ENCODE measurements around the gene PRKAR2B.
"Not testable (repeated sequence)": the region's sequence is repeated elsewhere in the genome, so short reads cannot be mapped to it uniquely, and the experiment has no call there.

PRKAR2B gene

GRCh38 chr7:107037717-107038603 is 6.5 kb upstream of the PRKAR2B start:
- no peak for ATAC-seq
- TF ChIP-seq ZFP30 (CRISPR knock-in tag; IDR thresholded peaks at IDR 0.05) = no peak
- TF ChIP-seq CREB5 (CRISPR knock-in tag; IDR thresholded peaks at IDR 0.05; ENCODE audit: low read depth) = no peak
- no peak for TF ChIP-seq ISL1 (CRISPR knock-in tag; IDR thresholded peaks at IDR 0.05)
- TF ChIP-seq POU6F1 (CRISPR knock-in tag; IDR thresholded peaks at IDR 0.05; ENCODE audit: borderline replicate concordance, low read depth) = no peak
- TF ChIP-seq ZFP3 (CRISPR knock-in tag; IDR thresholded peaks at IDR 0.05) = no peak
- TF ChIP-seq RARB (CRISPR knock-in tag; IDR thresholded peaks at IDR 0.05) = no peak
- no peak for TF ChIP-seq GLIS3 (CRISPR knock-in tag; IDR thresholded peaks at IDR 0.05)
- TF ChIP-seq CSRNP3 (CRISPR knock-in tag; IDR thresholded peaks at IDR 0.05) = no peak
- TF ChIP-seq ESRRG (CRISPR knock-in tag; IDR thresholded peaks at IDR 0.05) = no peak
- no peak for TF ChIP-seq ZNF565 (CRISPR knock-in tag; conservative IDR thresholded peaks at IDR 0.05; ENCODE audit: low read depth)
- TF ChIP-seq SNAI2 (CRISPR knock-in tag; IDR thresholded peaks at IDR 0.05) = no peak
- TF ChIP-seq PATZ1 (CRISPR knock-in tag; IDR thresholded peaks at IDR 0.05; ENCODE audit: borderline replicate concordance) = no peak
- TF ChIP-seq TCF4 (CRISPR knock-in tag; IDR thresholded peaks at IDR 0.05; ENCODE audit: borderline replicate concordance) = no peak
- no peak for TF ChIP-seq ZC3H10 (CRISPR knock-in tag; IDR thresholded peaks at IDR 0.05)
- TF ChIP-seq ARNTL (CRISPR knock-in tag; IDR thresholded peaks at IDR 0.05; ENCODE audit: borderline replicate concordance, low read depth) = no peak
- no peak for TF ChIP-seq ZNF70 (CRISPR knock-in tag; IDR thresholded peaks at IDR 0.05)

- TF ChIP-seq CSRNP3 (CRISPR knock-in tag; IDR thresholded peaks at IDR 0.05) (no peak), TCF4 (CRISPR knock-in tag; IDR thresholded peaks at IDR 0.05; ENCODE audit: borderline replicate concordance) (no peak), ZNF565 (CRISPR knock-in tag; conservative IDR thresholded peaks at IDR 0.05; ENCODE audit: low read depth) (no peak)
- no peak for ATAC-seq
Measured at GRCh38 chr7:107039199-107039900, 5.2 kb upstream of the PRKAR2B start.

GRCh38 chr7:107041097-107041496 is 3.4 kb upstream of the PRKAR2B start:
- no peak for ATAC-seq
- no peak for TF ChIP-seq ZNF565 (CRISPR knock-in tag; conservative IDR thresholded peaks at IDR 0.05; ENCODE audit: low read depth)
- no peak for TF ChIP-seq SNAI2 (CRISPR knock-in tag; IDR thresholded peaks at IDR 0.05)
- no peak for TF ChIP-seq ZC3H10 (CRISPR knock-in tag; IDR thresholded peaks at IDR 0.05)
- TF ChIP-seq ZNF8 (CRISPR knock-in tag; IDR thresholded peaks at IDR 0.05) = no peak

GRCh38 chr7:107041764-107042163 is 2.7 kb upstream of the PRKAR2B start:
- ATAC-seq = not testable (repeated sequence)

GRCh38 chr7:107042326-107042910 is 2.1 kb upstream of the PRKAR2B start:
- ATAC-seq = not testable (repeated sequence)
